A549 (cell line): ENCODE data around the gene FSD1.

ENCODE experiments used
- BHLHE40 ChIP-seq: IDR thresholded peaks from 2 replicates; pipeline ENCODE4 v1.6.1; 2012; ENCODE audit warnings: low read depth, low read length, inconsistent platforms
- CEBPB ChIP-seq, 2 experiments: fragments of >200 bp in 1 of 2; sonication (Bioruptor Twin) in 1 of 2; formaldehyde crosslinking in 1 of 2; IDR thresholded peaks; 2 replicates each; pipeline ENCODE4 v1.6.1; 2012 to 2016
- HOXA7 ChIP-seq: fragments of 250-450 bp; sonication (Bioruptor Pico); IDR thresholded peaks from 2 replicates; pipeline ENCODE4 v1.5.0; 2020; ENCODE audit warnings: mild to moderate bottlenecking, moderate library complexity
- KDM1A ChIP-seq: fragments of 200-600 bp; sonication (generic); IDR thresholded peaks from 2 replicates; pipeline ENCODE4 v1.6.1; 2016; ENCODE audit warnings: low read depth, mild to moderate bottlenecking
- MAFK ChIP-seq: fragments of 450-650 bp; IDR thresholded peaks from 2 replicates; pipeline ENCODE4 v1.6.1; 2014; ENCODE audit not compliant: partially characterized antibody
- MAZ ChIP-seq: fragments of 150-350 bp; IDR thresholded peaks from 2 replicates; pipeline ENCODE4 v1.6.1; 2014; ENCODE audit warnings: antibody characterized with exemption, low read depth, low read length, borderline replicate concordance
- RAD21 ChIP-seq, 2 experiments: fragments of >200 bp in 1 of 2; sonication (Bioruptor Twin) in 1 of 2; formaldehyde crosslinking in 1 of 2; IDR thresholded peaks in 1 of 2; conservative IDR thresholded peaks in 1 of 2; 2 replicates in 1 of 2; 3 replicates in 1 of 2; pipeline ENCODE4 v1.6.1; 2012 to 2018; ENCODE audit warnings: inconsistent platforms in 1 of 2
- TF ChIP-seq, protein P1 (sequence below): fragments of >200 bp; sonication (Bioruptor Twin); formaldehyde crosslinking; IDR thresholded peaks from 3 replicates; pipeline ENCODE4 v1.5.1; 2016

DNA sequence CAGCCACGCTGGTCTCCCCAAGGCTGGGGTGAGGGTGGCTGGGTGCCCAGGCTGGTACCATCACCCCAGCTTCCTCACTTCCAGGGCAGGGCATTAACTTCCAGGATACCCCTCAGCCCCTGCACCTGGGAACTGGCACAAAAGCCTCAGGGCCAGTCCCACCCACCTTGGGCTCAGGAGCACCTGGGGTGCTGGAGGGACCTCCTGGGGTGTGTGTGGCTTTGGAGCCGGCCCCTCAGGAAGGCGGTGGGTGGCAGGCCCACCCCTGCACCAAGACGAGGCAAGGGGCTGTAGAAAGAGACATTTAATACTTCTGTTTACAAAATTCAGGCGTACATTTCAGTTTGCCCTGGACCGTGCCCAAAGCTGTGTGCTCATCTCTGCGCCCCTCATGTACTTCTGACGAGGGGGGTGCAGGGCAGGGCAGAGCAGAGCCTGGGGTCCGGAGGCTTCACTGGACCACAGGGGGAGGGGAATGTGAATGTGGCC is 55.7 kb downstream of the FSD1 start:
- TF ChIP-seq, protein P1, sequence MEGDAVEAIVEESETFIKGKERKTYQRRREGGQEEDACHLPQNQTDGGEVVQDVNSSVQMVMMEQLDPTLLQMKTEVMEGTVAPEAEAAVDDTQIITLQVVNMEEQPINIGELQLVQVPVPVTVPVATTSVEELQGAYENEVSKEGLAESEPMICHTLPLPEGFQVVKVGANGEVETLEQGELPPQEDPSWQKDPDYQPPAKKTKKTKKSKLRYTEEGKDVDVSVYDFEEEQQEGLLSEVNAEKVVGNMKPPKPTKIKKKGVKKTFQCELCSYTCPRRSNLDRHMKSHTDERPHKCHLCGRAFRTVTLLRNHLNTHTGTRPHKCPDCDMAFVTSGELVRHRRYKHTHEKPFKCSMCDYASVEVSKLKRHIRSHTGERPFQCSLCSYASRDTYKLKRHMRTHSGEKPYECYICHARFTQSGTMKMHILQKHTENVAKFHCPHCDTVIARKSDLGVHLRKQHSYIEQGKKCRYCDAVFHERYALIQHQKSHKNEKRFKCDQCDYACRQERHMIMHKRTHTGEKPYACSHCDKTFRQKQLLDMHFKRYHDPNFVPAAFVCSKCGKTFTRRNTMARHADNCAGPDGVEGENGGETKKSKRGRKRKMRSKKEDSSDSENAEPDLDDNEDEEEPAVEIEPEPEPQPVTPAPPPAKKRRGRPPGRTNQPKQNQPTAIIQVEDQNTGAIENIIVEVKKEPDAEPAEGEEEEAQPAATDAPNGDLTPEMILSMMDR: no peak
- TF ChIP-seq BHLHE40: no peak
- no peak for TF ChIP-seq RAD21 (conservative IDR thresholded peaks at IDR 0.05 in 1 of 2, IDR thresholded peaks at IDR 0.05 in 1 of 2)
- TF ChIP-seq HOXA7 (CRISPR knock-in tag): no peak
- TF ChIP-seq MAFK: no peak
- no peak for TF ChIP-seq KDM1A
- no peak for TF ChIP-seq CEBPB (IDR thresholded peaks at IDR 0.05)
- TF ChIP-seq MAZ: no peak
